PC-9 (cell line): Measurements from ENCODE around the gene MYH14.

ENCODE experiments used
- EZH2 ChIP-seq: fragments of 200-600 bp; sonication (generic); IDR thresholded peaks from 2 replicates; pipeline ENCODE4 v1.8.0; 2017; ENCODE audit warnings: antibody characterized with exemption, low read depth
- TF ChIP-seq, protein P1 (sequence below): fragments of 200-600 bp; sonication (generic); conservative IDR thresholded peaks from 2 replicates; pipeline ENCODE4 v1.6.1; 2017; ENCODE audit warnings: mixed run types, antibody characterized with exemption, mild to moderate bottlenecking, moderate library complexity

DNA sequence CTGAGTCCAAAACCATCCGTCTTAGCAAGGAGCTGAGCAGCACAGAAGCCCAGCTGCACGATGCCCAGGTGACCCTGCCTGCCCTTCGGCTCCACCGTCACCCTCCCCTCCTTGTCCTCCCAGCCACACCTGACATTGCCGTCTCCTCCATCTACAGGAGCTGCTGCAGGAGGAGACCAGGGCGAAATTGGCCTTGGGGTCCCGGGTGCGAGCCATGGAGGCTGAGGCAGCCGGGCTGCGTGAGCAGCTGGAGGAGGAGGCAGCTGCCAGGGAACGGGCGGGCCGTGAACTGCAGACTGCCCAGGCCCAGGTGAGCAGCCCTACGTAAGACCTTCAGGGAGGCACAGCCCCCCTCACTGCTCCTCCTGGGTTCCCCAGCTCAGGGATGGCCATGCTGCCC, 76.7 kb downstream of the MYH14 start:
- TF ChIP-seq, protein P1, sequence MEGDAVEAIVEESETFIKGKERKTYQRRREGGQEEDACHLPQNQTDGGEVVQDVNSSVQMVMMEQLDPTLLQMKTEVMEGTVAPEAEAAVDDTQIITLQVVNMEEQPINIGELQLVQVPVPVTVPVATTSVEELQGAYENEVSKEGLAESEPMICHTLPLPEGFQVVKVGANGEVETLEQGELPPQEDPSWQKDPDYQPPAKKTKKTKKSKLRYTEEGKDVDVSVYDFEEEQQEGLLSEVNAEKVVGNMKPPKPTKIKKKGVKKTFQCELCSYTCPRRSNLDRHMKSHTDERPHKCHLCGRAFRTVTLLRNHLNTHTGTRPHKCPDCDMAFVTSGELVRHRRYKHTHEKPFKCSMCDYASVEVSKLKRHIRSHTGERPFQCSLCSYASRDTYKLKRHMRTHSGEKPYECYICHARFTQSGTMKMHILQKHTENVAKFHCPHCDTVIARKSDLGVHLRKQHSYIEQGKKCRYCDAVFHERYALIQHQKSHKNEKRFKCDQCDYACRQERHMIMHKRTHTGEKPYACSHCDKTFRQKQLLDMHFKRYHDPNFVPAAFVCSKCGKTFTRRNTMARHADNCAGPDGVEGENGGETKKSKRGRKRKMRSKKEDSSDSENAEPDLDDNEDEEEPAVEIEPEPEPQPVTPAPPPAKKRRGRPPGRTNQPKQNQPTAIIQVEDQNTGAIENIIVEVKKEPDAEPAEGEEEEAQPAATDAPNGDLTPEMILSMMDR = no peak
- no peak for TF ChIP-seq EZH2
